ENCODE data around the gene ZNF578. TPM values are rescaled to one million over a fixed set of nuclear protein-coding genes. Genes with fewer than 3 reads are reported as not detected.
A peak's percentile ranks its signal among the peaks of the same experiment; 100 is the strongest.
"Not testable (repeated sequence)": the region's sequence is repeated elsewhere in the genome, so short reads cannot be mapped to it uniquely, and the experiment has no call there.

Gene ZNF578
- total and polyA plus RNA-seq, 2 of the 4 experiments (the other 2 are of a cell fraction) = 1.4 to 4.1 TPM

GRCh38 chr19:52533901-52534300, 80.5 kb downstream of the ZNF578 start:
- intact Hi-C loops (cut with micrococcal nuclease) = loop anchor here (10.0 kb wide), 1 partner anchor 211 kb away; no protein-coding TSS in a partner anchor
- in situ Hi-C loops (cut with MboI; ENCODE audit: low sequenced_read_pairs) = no loop called here

DNA sequence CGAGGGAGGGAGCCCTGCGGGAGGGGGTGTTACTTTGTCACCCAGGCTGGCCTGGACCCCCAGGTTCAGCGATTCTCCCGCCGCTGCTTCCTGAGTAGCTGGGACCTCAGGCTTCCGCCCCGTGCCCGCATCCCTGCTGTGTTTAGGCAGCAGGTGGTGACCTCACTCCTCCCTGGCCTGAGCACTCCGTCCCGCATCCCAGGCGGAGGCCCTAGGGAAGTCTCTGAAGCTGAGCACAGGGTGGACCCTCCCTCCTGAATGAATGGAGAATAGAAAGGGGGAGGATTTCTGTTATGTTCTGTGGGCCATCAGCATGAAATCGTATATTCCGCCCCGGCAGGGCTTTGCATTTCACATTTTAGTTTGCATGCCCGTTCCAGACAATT, 82.0 kb downstream of the ZNF578 start:
- dilution Hi-C loops (cut with HindIII; ENCODE audit: low sequenced_read_pairs, unreplicated experiment); H3K56ac ChIP-seq (ENCODE audit: extremely low read depth, insufficient read depth, low read length); H3K4me1 ChIP-seq (ENCODE audit: control insufficient read depth, insufficient read depth, low read length); H4K5ac ChIP-seq (ENCODE audit: low read depth, low read length); CTCF ChIA-PET; H3K23ac ChIP-seq (ENCODE audit: low read depth, low read length); H4K20me1 ChIP-seq (ENCODE audit: insufficient read depth, low read length); H2BK5ac ChIP-seq (ENCODE audit: low read depth, low read length, poor library complexity, severe bottlenecking); H3K4ac ChIP-seq (ENCODE audit: low read depth, low read length); H3K9me3 ChIP-seq (ENCODE audit: control insufficient read depth, insufficient read depth, low read length); H3K18ac ChIP-seq (ENCODE audit: low read depth, low read length); H3K27me3 ChIP-seq (ENCODE audit: control insufficient read depth, insufficient read depth, low read length); in situ Hi-C loops (cut with MboI; ENCODE audit: low sequenced_read_pairs); H4K91ac ChIP-seq (ENCODE audit: insufficient read depth, low read depth, low read length); H2AK5ac ChIP-seq (ENCODE audit: low read depth, low read length); H2BK120ac ChIP-seq (ENCODE audit: low read depth, low read length); H3K14ac ChIP-seq (replicated peaks; ENCODE audit: low read depth, low read length); H2BK20ac ChIP-seq (ENCODE audit: low read depth, low read length); DNase-seq; H3K9me1 ChIP-seq (ENCODE audit: insufficient read depth, low read length); H2BK15ac ChIP-seq (ENCODE audit: low read depth, low read length); H3K27ac ChIP-seq (ENCODE audit: insufficient read depth, low read length); H3K36me3 ChIP-seq (ENCODE audit: control insufficient read depth, insufficient read depth, low read length); POLR2A ChIA-PET (ENCODE audit: unreplicated experiment); BruUV-seq (replicated peaks): not testable (repeated sequence)
- peak overlapping the region in 1 of 2 experiments; percentile 48; a peak in 1 of 4 replicates for H4K8ac ChIP-seq (ENCODE audit: low read depth in 2 of 2, low read length in 2 of 2)
- H3K4me3 ChIP-seq (ENCODE audit: insufficient read depth, low read depth, low read length) = peak overlapping the region; percentile 57
- peak; percentile 18 for ATAC-seq (ENCODE audit: low read depth)
- peak overlapping the region; percentile 37; the same call in 1 of the 2 replicates for H3K9ac ChIP-seq (ENCODE audit: low read depth, low read length)
- peak overlapping the region; percentile 42 for H2AK9ac ChIP-seq (replicated peaks; ENCODE audit: low read depth, low read length, poor library complexity)
- intact Hi-C loops (cut with micrococcal nuclease) = loop anchor here (10.0 kb wide), 1 partner anchor 209 kb away; no protein-coding TSS in a partner anchor
- peak overlapping the region; percentile 93 for H3K4me2 ChIP-seq (ENCODE audit: low read depth, low read length)
- WGBS, 2 experiments (ENCODE audit: extremely low coverage in 2 of 2, insufficient read length in 1 of 2) = 8% methylated on average over 4 of the region's 15 CpGs; no CpG with 5 or more reads in 1 of the 2 experiments
- H3K79me1 ChIP-seq (ENCODE audit: low read depth in 1 of 2, low read length in 2 of 2) = peaks cover 26 to 30% of the 10 kb centered on the region in 2 experiments
- H2AFZ ChIP-seq (replicated peaks; ENCODE audit: low read length, poor library complexity) = peak overlapping the region; percentile 78

More at GRCh38 chr19:52533901-52534300, 80.5 kb downstream of the ZNF578 start:
- Histone ChIP-seq H3K36me3 (ENCODE audit: control insufficient read depth, insufficient read depth, low read length) (peaks cover 4% of the 10 kb centered on the region), H2AK9ac (replicated peaks; ENCODE audit: low read depth, low read length, poor library complexity) (no peak overlapping the region), H3K79me1 (ENCODE audit: low read depth in 1 of 2, low read length in 2 of 2) (peaks cover 31 to 35% of the 10 kb centered on the region in 2 experiments), H3K4me2 (ENCODE audit: low read depth, low read length) (no peak overlapping the region), H3K56ac (ENCODE audit: extremely low read depth, insufficient read depth, low read length) (no peak overlapping the region), H4K20me1 (ENCODE audit: insufficient read depth, low read length) (no peaks in the 10 kb centered on the region), H3K18ac (ENCODE audit: low read depth, low read length) (no peak overlapping the region), H2AK5ac (ENCODE audit: low read depth, low read length) (no peak overlapping the region), H2BK15ac (ENCODE audit: low read depth, low read length) (no peak overlapping the region), H3K14ac (replicated peaks; ENCODE audit: low read depth, low read length) (no peak overlapping the region), H4K5ac (ENCODE audit: low read depth, low read length) (no peak overlapping the region), H3K9me3 (ENCODE audit: control insufficient read depth, insufficient read depth, low read length) (no peaks in the 10 kb centered on the region), H2BK120ac (ENCODE audit: low read depth, low read length) (no peak overlapping the region), H3K27ac (ENCODE audit: insufficient read depth, low read length) (no peak overlapping the region), H4K91ac (ENCODE audit: insufficient read depth, low read depth, low read length) (no peak overlapping the region), H2BK20ac (ENCODE audit: low read depth, low read length) (no peak overlapping the region), H3K4me3 (ENCODE audit: insufficient read depth, low read depth, low read length) (no peak overlapping the region), H4K8ac (ENCODE audit: low read depth in 2 of 2, low read length in 2 of 2) (no peak overlapping the region), H3K9ac (ENCODE audit: low read depth, low read length) (no peak overlapping the region), H3K9me1 (ENCODE audit: insufficient read depth, low read length) (no peaks in the 10 kb centered on the region), H3K4me1 (ENCODE audit: control insufficient read depth, insufficient read depth, low read length) (no peaks in the 10 kb centered on the region; the same call in 1 of the 2 replicates), H3K23ac (ENCODE audit: low read depth, low read length) (no peak overlapping the region), H3K27me3 (ENCODE audit: control insufficient read depth, insufficient read depth, low read length) (no peaks in the 10 kb centered on the region), H3K4ac (ENCODE audit: low read depth, low read length) (no peak overlapping the region), H2AFZ (replicated peaks; ENCODE audit: low read length, poor library complexity) (no peak overlapping the region), H2BK5ac (ENCODE audit: low read depth, low read length, poor library complexity, severe bottlenecking) (no peak overlapping the region)
- no TSS peak for BruUV-seq (replicated peaks)
- ATAC-seq (ENCODE audit: low read depth) (no peak), DNase-seq (no peak)
- dilution Hi-C loops (cut with HindIII; ENCODE audit: low sequenced_read_pairs, unreplicated experiment) = no loop called here
- POLR2A ChIA-PET (ENCODE audit: unreplicated experiment) = interaction anchor here (0.6 kb wide), 1 partner anchor 27 kb away, joined by 3 read pairs; no protein-coding TSS in a partner anchor
- CTCF ChIA-PET = interaction anchor here (0.8 kb wide), 1 partner anchor 19 kb away, joined by 3 read pairs; no protein-coding TSS in a partner anchor
- no CpG with 5 or more reads among the region's 5 CpGs for WGBS, 2 experiments (ENCODE audit: extremely low coverage in 2 of 2, insufficient read length in 1 of 2)
- TF ChIP-seq RFX5 (IDR thresholded peaks at IDR 0.05; ENCODE audit: low read depth, low read length) = no peak
- no peak for TF ChIP-seq USF2 (IDR thresholded peaks at IDR 0.05; ENCODE audit: low read depth, low read length)
- no peak for TF ChIP-seq ELK1 (IDR thresholded peaks at IDR 0.05; ENCODE audit: borderline replicate concordance, low read depth, low read length)
